Thyroid gland (tissue), 4 donors: ENCODE measurements around the gene YES1. TPM values are rescaled to one million over a fixed set of nuclear protein-coding genes. Genes with fewer than 3 reads are reported as not detected.
"Not testable (repeated sequence)": the region's sequence is repeated elsewhere in the genome, so short reads cannot be mapped to it uniquely, and the experiment has no call there.

ENCODE experiments used
- DNase-seq, 2 donors: peaks; one replicate each; pipeline ENCODE4 v3.0.0-alpha.2; 2019
- H3K27ac ChIP-seq, 3 donors: fragments of 200-600 bp; sonication (generic); 1 replicate in 2 of 3; 2 replicates in 1 of 3; pipeline ENCODE4 v1.5.1; 2016 to 2019; ENCODE audit warnings: mild to moderate bottlenecking in 1 of 3, moderate library complexity in 1 of 3
- H3K27me3 ChIP-seq: fragments of 200-600 bp; sonication (generic); one replicate; pipeline ENCODE4 v1.5.1; 2019
- H3K36me3 ChIP-seq, 2 donors: fragments of 200-600 bp; sonication (generic); one replicate each; pipeline ENCODE4 v1.5.1; 2016 to 2019
- H3K4me1 ChIP-seq, 2 donors: fragments of 200-600 bp; sonication (generic); one replicate each; pipeline ENCODE4 v1.5.1; 2017 to 2019
- H3K4me3 ChIP-seq, 3 donors: fragments of 200-600 bp; sonication (generic); replicated peaks in 1 of 3; 1 replicate in 2 of 3; 2 replicates in 1 of 3; pipeline ENCODE4 v1.5.1; 2016; ENCODE audit warnings: mild to moderate bottlenecking in 1 of 3
- H3K9me3 ChIP-seq: fragments of 200-600 bp; sonication (generic); one replicate; pipeline ENCODE4 v1.5.1; 2017
- POLR2A ChIP-seq, 2 donors: fragments of 450-650 bp; IDR thresholded peaks; one replicate each; pipeline ENCODE4 v1.6.1; 2017; ENCODE audit warnings: antibody characterized with exemption in 2 of 2, mild to moderate bottlenecking in 2 of 2, moderate library complexity in 1 of 2
- WGBS, 2 donors: methylation state at CpG; one replicate each; pipeline ENCODE4 v1.1.5; 2017; 5-methylcytosine and 5-hydroxymethylcytosine counted together
- intact Hi-C: fragments of 100-400 bp; cut with DNase I; formaldehyde crosslinking; loops from one replicate; pipeline ENCODE4 v1.15.1; 2023
- total RNA-seq, 4 donors: library from RNA; depleted of rRNA; stranded (reverse); fragments of >200 nt; gene quantifications; one replicate each; pipeline ENCODE4 v1.2.3, GENCODE V29; 2016
- TF ChIP-seq, protein P1 (sequence below), 6 experiments: fragments of 200-600 bp in 3 of 6; fragments of 450-650 bp in 3 of 6; sonication (generic) in 3 of 6; IDR thresholded peaks; one replicate each; pipeline ENCODE4 v1.5.1; 2016 to 2019; ENCODE audit warnings: antibody characterized with exemption in 6 of 6, mild to moderate bottlenecking in 2 of 6, inconsistent platforms in 1 of 6, moderate library complexity in 1 of 6

Gene YES1
- total RNA-seq, 4 donors from 2014 or later = 68.1 to 107 (median 80.3) TPM

DNA sequence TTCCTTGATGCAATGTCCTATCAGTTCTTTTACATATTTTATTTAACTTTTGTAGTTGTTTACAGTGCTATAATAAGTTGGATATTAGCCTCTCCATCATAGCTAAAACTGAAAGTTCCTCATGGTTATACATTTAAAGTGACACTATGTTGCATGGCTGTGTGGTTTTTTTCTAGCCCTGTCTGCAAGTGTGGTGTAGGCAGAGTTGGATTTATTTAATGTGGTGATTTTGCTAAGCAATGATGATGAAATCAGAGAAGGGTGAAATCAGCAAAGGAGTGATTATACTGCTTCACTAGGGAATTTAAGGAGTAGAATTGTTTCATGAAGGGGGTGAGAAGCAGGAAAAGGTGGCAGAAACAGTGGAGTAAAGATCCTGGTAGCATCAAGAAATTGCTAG is 81.3 kb downstream of the YES1 start:
- intact Hi-C loops = no loop called here
- TF ChIP-seq, protein P1, sequence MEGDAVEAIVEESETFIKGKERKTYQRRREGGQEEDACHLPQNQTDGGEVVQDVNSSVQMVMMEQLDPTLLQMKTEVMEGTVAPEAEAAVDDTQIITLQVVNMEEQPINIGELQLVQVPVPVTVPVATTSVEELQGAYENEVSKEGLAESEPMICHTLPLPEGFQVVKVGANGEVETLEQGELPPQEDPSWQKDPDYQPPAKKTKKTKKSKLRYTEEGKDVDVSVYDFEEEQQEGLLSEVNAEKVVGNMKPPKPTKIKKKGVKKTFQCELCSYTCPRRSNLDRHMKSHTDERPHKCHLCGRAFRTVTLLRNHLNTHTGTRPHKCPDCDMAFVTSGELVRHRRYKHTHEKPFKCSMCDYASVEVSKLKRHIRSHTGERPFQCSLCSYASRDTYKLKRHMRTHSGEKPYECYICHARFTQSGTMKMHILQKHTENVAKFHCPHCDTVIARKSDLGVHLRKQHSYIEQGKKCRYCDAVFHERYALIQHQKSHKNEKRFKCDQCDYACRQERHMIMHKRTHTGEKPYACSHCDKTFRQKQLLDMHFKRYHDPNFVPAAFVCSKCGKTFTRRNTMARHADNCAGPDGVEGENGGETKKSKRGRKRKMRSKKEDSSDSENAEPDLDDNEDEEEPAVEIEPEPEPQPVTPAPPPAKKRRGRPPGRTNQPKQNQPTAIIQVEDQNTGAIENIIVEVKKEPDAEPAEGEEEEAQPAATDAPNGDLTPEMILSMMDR (IDR thresholded peaks at IDR 0.05) = no peak
- TF ChIP-seq POLR2A (IDR thresholded peaks at IDR 0.05) = no peak
- H3K27ac ChIP-seq = no peak overlapping the region
- DNase-seq = no peak
- peaks cover 4% of the 10 kb centered on the region in 2 donors for H3K36me3 ChIP-seq
- H3K4me1 ChIP-seq = no peaks in the 10 kb centered on the region
- no peaks in the 10 kb centered on the region for H3K9me3 ChIP-seq
- H3K4me3 ChIP-seq = no peak overlapping the region
- no peaks in the 10 kb centered on the region for H3K27me3 ChIP-seq

- H3K4me3 ChIP-seq, H3K27me3 ChIP-seq, H3K27ac ChIP-seq, DNase-seq, H3K4me1 ChIP-seq, H3K9me3 ChIP-seq, intact Hi-C loops, H3K36me3 ChIP-seq: not testable (repeated sequence)
- 97 to 98% methylated on average over 5 of the region's 5 CpGs for WGBS, 2 donors
Observed at GRCh38 chr18:730120-730519, 81.9 kb downstream of the YES1 start.

DNA sequence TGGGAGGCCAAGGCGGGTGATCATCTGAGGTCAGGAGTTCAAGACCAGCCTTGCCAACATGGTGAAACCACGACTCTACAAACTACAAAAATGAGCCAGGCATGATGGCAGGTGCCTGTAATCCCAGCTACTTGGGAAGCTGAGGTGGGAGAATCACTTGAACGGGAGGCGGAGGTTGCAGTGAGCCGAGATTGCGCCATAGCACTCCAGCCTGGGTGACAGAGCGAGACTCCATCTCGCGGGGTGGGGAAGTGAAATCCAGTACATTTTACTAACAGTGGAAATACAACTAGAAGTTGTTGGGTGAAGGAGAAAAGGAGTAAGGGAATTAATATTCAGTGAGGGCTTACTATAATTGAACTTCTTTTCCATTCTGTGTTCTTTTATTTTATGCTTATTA is 86.4 kb downstream of the YES1 start:
- Histone ChIP-seq H3K9me3 (no peaks in the 10 kb centered on the region), H3K36me3 (no peaks in the 10 kb centered on the region), H3K4me3 (no peak overlapping the region), H3K27ac (no peak overlapping the region), H3K27me3 (no peaks in the 10 kb centered on the region), H3K4me1 (no peaks in the 10 kb centered on the region)
- TF ChIP-seq POLR2A (IDR thresholded peaks at IDR 0.05) = no peak
- TF ChIP-seq, protein P1 (IDR thresholded peaks at IDR 0.05) = no peak
- intact Hi-C loops = no loop called here
- 96 to 97% methylated on average over 9 of the region's 9 CpGs for WGBS, 2 donors
- no peak for DNase-seq

- Histone ChIP-seq H3K27me3 (no peaks in the 10 kb centered on the region), H3K9me3 (no peaks in the 10 kb centered on the region), H3K4me1 (no peaks in the 10 kb centered on the region), H3K27ac (no peak overlapping the region), H3K4me3 (no peak overlapping the region), H3K36me3 (no peaks in the 10 kb centered on the region)
- WGBS, 2 donors = 87 to 98% methylated on average over 1 of the region's 1 CpG
- DNase-seq = no peak
- TF ChIP-seq POLR2A (IDR thresholded peaks at IDR 0.05) = no peak
- TF ChIP-seq, protein P1 (IDR thresholded peaks at IDR 0.05) = no peak
- intact Hi-C loops = no loop called here
Observed at GRCh38 chr18:723541-724080, 88.4 kb downstream of the YES1 start.

DNA sequence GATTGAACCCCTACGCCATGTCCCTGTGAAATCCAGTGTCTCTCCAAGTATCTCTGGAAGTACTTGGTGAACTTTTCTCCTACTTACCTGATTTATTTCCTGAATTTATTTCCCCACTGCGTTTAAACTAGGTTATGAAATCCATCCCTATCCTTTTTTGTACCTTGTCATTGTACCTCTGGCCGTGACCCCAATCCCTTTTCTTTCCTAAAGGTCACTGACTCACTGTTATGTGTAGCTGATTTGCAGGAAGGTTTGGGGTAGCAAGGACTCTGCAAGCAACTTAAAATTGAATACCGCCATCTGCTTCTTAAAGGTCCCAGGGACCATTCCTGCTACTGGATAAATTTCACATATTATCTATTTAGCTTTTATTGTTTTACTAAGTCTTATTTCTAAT is 95.0 kb downstream of the YES1 start:
- intact Hi-C loops = no loop called here
- TF ChIP-seq, protein P1 (IDR thresholded peaks at IDR 0.05) = no peak
- no peak for TF ChIP-seq POLR2A (IDR thresholded peaks at IDR 0.05)
- no peaks in the 10 kb centered on the region for H3K9me3 ChIP-seq
- DNase-seq = no peak
- no peak overlapping the region for H3K27ac ChIP-seq
- 92 to 93% methylated on average over 4 of the region's 4 CpGs for WGBS, 2 donors
- no peak overlapping the region for H3K4me3 ChIP-seq
- H3K36me3 ChIP-seq = no peaks in the 10 kb centered on the region
- no peaks in the 10 kb centered on the region for H3K27me3 ChIP-seq
- H3K4me1 ChIP-seq = no peaks in the 10 kb centered on the region

DNA sequence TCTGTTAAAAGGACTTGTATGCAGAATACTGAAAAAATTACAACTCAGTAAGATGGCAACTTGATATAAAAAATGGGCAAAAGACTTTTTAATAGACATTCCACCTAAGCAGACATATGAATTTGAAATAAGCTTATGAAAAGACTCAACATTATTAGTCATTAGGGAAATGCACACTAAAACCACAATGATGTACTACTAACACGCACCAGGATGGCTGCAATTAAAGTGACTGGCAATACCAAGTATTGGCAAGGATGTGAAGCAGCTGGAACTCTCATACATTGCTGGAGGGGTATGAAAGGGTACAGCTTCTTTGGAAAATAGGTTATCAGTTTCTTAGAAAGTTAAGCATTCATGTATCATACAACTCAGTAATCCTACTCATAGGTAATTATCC is 96.4 kb downstream of the YES1 start:
- Histone ChIP-seq H3K27ac (no peak overlapping the region), H3K4me3 (no peak overlapping the region), H3K4me1 (peaks cover 9% of the 10 kb centered on the region in 2 donors), H3K36me3 (no peaks in the 10 kb centered on the region), H3K9me3 (no peaks in the 10 kb centered on the region), H3K27me3 (no peaks in the 10 kb centered on the region)
- 78 to 82% methylated on average over 1 of the region's 1 CpG for WGBS, 2 donors
- TF ChIP-seq, protein P1 (IDR thresholded peaks at IDR 0.05) = no peak
- TF ChIP-seq POLR2A (IDR thresholded peaks at IDR 0.05) = no peak
- DNase-seq = no peak
- intact Hi-C loops = no loop called here
